Esophagus (tissue), 2 donors: ENCODE results near the gene CRACR2B. TPM values are rescaled to one million over a fixed set of nuclear protein-coding genes. Genes with fewer than 3 reads are reported as not detected.

ENCODE experiments used
- H3K27ac ChIP-seq, 2 donors: one replicate each; pipeline ENCODE4 v1.5.1; 2013; ENCODE audit warnings: low read depth in 2 of 2, mild to moderate bottlenecking in 2 of 2, inconsistent platforms in 1 of 2, low read length in 1 of 2, moderate library complexity in 1 of 2
- H3K27me3 ChIP-seq, 2 donors: one replicate each; pipeline ENCODE4 v1.6.1; 2013; ENCODE audit warnings: low read length in 2 of 2, control low read depth in 1 of 2, mild to moderate bottlenecking in 1 of 2; ENCODE audit not compliant: insufficient read depth in 2 of 2, control insufficient read depth in 1 of 2
- H3K36me3 ChIP-seq, 2 donors: one replicate each; pipeline ENCODE4 v1.6.1; 2013; ENCODE audit warnings: low read length in 1 of 2; ENCODE audit not compliant: control insufficient read depth in 2 of 2, insufficient read depth in 2 of 2
- H3K4me1 ChIP-seq, 2 donors: one replicate each; pipeline ENCODE4 v1.6.1; 2013; ENCODE audit warnings: low read length in 1 of 2; ENCODE audit not compliant: control insufficient read depth in 2 of 2, insufficient read depth in 2 of 2
- H3K4me3 ChIP-seq, 2 donors: one replicate each; pipeline ENCODE4 v1.5.1; 2013; ENCODE audit warnings: low read length in 2 of 2, mild to moderate bottlenecking in 2 of 2, low read depth in 1 of 2, moderate library complexity in 1 of 2
- H3K9me3 ChIP-seq, 2 donors: one replicate each; pipeline ENCODE4 v1.6.1; 2013; ENCODE audit warnings: mild to moderate bottlenecking in 2 of 2, low read depth in 1 of 2, low read length in 1 of 2, moderate library complexity in 1 of 2; ENCODE audit not compliant: control insufficient read depth in 2 of 2, insufficient read depth in 1 of 2
- WGBS, 2 donors: extraction: QIAGEN DNeasy Blood & Tissue Kit; methylation state at CpG; one replicate each; pipeline ENCODE4 v1.1.7; 2013; 5-methylcytosine and 5-hydroxymethylcytosine counted together
- polyA plus RNA-seq, 2 donors: library from polyadenylated mRNA; stranded (reverse); fragments of 200-250 nt; gene quantifications; one replicate each; pipeline ENCODE4 v1.2.3, GENCODE V29; 2013
- donor health status: healthy with polysubstance abuse.
- donor health status: Bipolar disorder and iron deficiency.

The CRACR2B gene
- polyA plus RNA-seq: 1 to 10 TPM; 3.2 to 5.3 TPM

- peaks cover 0 to 24% of the 10 kb centered on the region in 2 donors for H3K36me3 ChIP-seq
- no peaks in the 10 kb centered on the region for H3K9me3 ChIP-seq
- 33 to 52% methylated on average over 5 of the region's 5 CpGs for WGBS, 2 donors
- H3K4me1 ChIP-seq: peaks cover 21 to 53% of the 10 kb centered on the region in 2 donors
- H3K27ac ChIP-seq: peak within 1 kb of the TSS; percentile 21 to 37
- H3K4me3 ChIP-seq: peak within 1 kb of the TSS; percentile 42 to 45
- H3K27me3 ChIP-seq: peaks cover 0 to 4% of the 10 kb centered on the region in 2 donors
Measured at GRCh38 chr11:827897-828192, at the start of gene CRACR2B. Gene CRACR2B, plus strand, starts transcription at chr11:827919. Its CDS starts 689 bp downstream, at chr11:828608.

DNA sequence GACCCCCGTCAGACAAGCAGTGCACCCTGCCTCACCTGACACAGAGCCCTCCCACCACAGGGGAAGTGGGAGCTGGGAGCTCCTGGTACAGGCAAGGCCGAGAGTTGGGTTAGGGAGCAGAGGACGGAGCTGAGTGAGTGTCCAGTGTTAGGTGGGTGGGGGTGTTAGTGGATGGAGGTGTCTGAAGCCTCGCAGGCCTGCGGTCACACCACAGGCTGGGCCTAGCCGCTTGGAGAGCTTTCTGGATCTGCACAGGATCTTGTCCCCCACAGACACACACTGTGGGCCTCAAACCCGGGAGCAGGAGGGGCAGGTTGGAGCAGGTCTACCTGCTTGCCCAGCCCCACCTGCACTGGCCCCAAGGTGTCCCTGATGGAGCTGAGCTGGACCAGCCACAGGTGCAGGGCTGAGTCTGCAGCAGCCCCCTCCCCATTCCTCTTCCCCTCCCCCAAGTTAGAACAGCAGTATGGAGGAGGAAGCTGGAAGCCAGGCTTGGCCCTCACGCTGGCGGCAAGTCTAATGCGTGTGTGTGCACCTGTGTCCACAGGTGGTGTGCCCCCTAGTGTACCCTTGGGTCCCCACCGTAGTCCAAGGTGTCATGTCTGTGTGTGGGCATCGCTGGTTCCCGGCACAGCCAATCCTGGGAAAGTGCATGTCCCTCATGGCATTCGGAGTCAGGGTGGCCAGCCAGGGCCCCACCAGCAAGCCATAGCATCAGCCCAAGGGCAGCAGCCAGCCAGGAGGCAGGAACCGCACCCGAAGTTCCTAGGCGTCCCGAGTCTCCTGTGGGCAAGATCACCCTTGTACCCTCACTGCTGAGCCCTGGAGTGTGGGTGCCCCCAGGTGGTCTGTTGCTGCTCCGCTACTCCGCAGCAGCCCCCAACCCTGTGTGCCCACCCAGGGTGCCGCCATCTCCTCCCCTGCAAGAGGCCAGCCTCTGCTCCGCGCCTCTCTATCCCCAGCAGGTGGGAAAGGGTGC, 48.5 kb upstream of the CRACR2B start:
- Histone ChIP-seq H3K4me3 (no peak overlapping the region), H3K9me3 (no peaks in the 10 kb centered on the region), H3K27ac (no peak overlapping the region), H3K27me3 (no peaks in the 10 kb centered on the region), H3K36me3 (peaks cover 0 to 15% of the 10 kb centered on the region in 2 donors), H3K4me1 (peaks cover 13 to 39% of the 10 kb centered on the region in 2 donors)
- 93% methylated on average over 23 of the region's 23 CpGs for WGBS, 2 donors

DNA sequence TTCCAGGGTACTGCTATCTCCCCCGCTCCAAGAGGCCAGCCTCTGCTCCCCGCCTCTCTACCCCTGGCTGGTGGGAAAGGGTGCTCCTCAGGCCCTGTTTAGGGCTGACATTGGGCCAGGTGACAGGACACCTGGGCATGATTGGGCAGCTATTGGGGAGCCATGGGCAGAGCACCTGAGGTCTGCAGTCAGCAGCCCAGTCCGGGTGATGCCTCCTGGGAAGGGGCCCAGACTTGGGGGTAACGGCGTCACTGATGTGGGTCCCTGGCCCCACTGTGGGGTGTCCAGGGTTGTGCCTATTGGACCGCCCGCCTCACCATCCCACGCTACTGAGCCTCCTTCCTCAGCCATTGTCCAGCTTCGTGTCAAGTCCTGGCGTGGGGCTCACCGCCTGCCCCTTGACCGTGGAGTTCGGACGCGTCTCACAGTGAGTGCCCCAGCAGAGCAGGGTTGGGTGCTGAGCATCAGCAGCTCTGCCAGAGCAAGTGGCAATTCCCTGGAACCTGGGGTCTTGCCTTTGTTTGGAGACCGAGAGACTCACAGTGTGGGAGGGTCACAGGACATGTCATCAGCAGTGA, 47.7 kb upstream of the CRACR2B start:
- no peak overlapping the region for H3K27ac ChIP-seq
- WGBS, 2 donors: 95 to 97% methylated on average over 16 of the region's 16 CpGs
- no peaks in the 10 kb centered on the region for H3K9me3 ChIP-seq
- peaks cover 0 to 11% of the 10 kb centered on the region in 2 donors for H3K36me3 ChIP-seq
- H3K27me3 ChIP-seq: no peaks in the 10 kb centered on the region
- peaks cover 9 to 36% of the 10 kb centered on the region in 2 donors for H3K4me1 ChIP-seq
- no peak overlapping the region for H3K4me3 ChIP-seq

GRCh38 chr11:782264-783174, 45.2 kb upstream of the CRACR2B start:
- H3K27me3 ChIP-seq: no peaks in the 10 kb centered on the region
- H3K9me3 ChIP-seq: no peaks in the 10 kb centered on the region
- peaks cover 3 to 24% of the 10 kb centered on the region in 2 donors for H3K4me1 ChIP-seq
- no peak overlapping the region for H3K4me3 ChIP-seq
- H3K36me3 ChIP-seq: peaks cover 0 to 11% of the 10 kb centered on the region in 2 donors
- no peak overlapping the region for H3K27ac ChIP-seq
- 68 to 76% methylated on average over 35 to 36 of the region's 36 CpGs for WGBS, 2 donors

- 17 to 25% methylated on average over 24 of the region's 24 CpGs for WGBS, 2 donors
- Histone ChIP-seq H3K27ac (peak overlapping the region in 1 of 2 donors; percentile 23), H3K27me3 (no peaks in the 10 kb centered on the region)
Measured at GRCh38 chr11:783581-784015, 44.1 kb upstream of the CRACR2B start.

GRCh38 chr11:786235-787083, 41.3 kb upstream of the CRACR2B start:
- H3K4me1 ChIP-seq: peaks cover 0 to 12% of the 10 kb centered on the region in 2 donors
- peaks cover 0 to 2% of the 10 kb centered on the region in 2 donors for H3K36me3 ChIP-seq
- no peak overlapping the region for H3K27ac ChIP-seq
- WGBS, 2 donors: 76 to 78% methylated on average over 23 to 24 of the region's 24 CpGs
- no peaks in the 10 kb centered on the region for H3K9me3 ChIP-seq
- H3K4me3 ChIP-seq: no peak overlapping the region
- H3K27me3 ChIP-seq: no peaks in the 10 kb centered on the region

More at GRCh38 chr11:783581-784015, 44.1 kb upstream of the CRACR2B start:
- H3K4me3 ChIP-seq: no peak overlapping the region
- no peaks in the 10 kb centered on the region for H3K9me3 ChIP-seq
- H3K4me1 ChIP-seq: peaks cover 0 to 20% of the 10 kb centered on the region in 2 donors
- H3K36me3 ChIP-seq: peaks cover 0 to 11% of the 10 kb centered on the region in 2 donors

DNA sequence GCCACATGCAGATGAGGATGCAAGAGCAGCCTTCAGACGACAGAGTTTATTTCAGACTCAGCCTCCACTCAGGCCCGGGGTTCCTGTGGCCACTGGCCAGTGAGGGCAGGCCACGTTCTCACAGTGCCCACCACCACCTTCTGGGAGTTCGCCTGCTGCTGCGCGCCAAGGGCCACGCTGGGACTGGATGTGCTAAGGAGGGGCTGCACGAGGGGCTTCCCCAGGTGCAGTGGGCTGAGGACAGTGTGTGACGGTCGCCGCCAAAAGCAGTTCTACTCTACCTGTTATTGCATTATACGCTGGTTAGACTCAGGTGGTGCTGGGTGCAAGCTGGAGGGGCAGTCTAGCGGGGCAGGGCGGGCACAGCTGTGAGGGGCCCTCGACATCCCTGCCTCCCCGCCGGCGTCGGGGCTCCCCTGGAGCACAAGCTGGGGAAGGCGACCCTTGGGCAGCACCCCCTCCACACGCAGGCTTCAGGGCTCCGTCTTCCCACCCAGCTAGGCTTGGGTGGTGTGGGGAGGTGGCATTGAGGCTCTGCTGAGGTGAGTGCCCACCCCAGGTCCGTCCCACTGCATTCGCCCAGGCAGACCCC, 40.5 kb upstream of the CRACR2B start:
- Histone ChIP-seq H3K9me3 (no peaks in the 10 kb centered on the region), H3K27me3 (no peaks in the 10 kb centered on the region), H3K4me1 (peaks cover 0 to 8% of the 10 kb centered on the region in 2 donors), H3K27ac (no peak overlapping the region), H3K4me3 (no peak overlapping the region), H3K36me3 (peaks cover 0 to 5% of the 10 kb centered on the region in 2 donors)
- WGBS, 2 donors: 84 to 90% methylated on average over 23 to 24 of the region's 24 CpGs

GRCh38 chr11:788009-788640, 39.6 kb upstream of the CRACR2B start:
- H3K27me3 ChIP-seq: no peaks in the 10 kb centered on the region
- no peak overlapping the region for H3K27ac ChIP-seq
- H3K9me3 ChIP-seq: no peaks in the 10 kb centered on the region
- H3K36me3 ChIP-seq: peaks cover 0 to 8% of the 10 kb centered on the region in 2 donors
- no peak overlapping the region for H3K4me3 ChIP-seq
- peaks cover 0 to 4% of the 10 kb centered on the region in 2 donors for H3K4me1 ChIP-seq
- WGBS, 2 donors: 58 to 62% methylated on average over 26 to 28 of the region's 28 CpGs
